GM18868 (cell line): ENCODE measurements around the gene PARP12.
A peak's percentile ranks its signal among the peaks of the same experiment; 100 is the strongest.

ENCODE experiments used
- ATAC-seq: cut with Tn5 transposase; IDR thresholded peaks from one replicate; pipeline ENCODE4 v1.9.1; 2021; ENCODE audit warnings: mild to moderate bottlenecking, moderate library complexity; ENCODE audit not compliant: unreplicated experiment

Gene PARP12

GRCh38 chr7:140036224-140036962 lies 26.4 kb downstream of the PARP12 start:
- peak; percentile 70 for ATAC-seq

- ATAC-seq, result no peak
These were observed 27.1 kb downstream of the PARP12 start for GRCh38 chr7:140035400-140036223.

GRCh38 chr7:140034421-140034820 lies 28.3 kb downstream of the PARP12 start:
- ATAC-seq, result no peak

GRCh38 chr7:140033779-140034363 lies 28.9 kb downstream of the PARP12 start:
- no peak for ATAC-seq

GRCh38 chr7:140033036-140033435 lies 29.7 kb downstream of the PARP12 start:
- no peak for ATAC-seq

- ATAC-seq, result no peak
These were observed 31.4 kb downstream of the PARP12 start for GRCh38 chr7:140031364-140031763.

GRCh38 chr7:140029072-140029471 lies 33.7 kb downstream of the PARP12 start:
- no peak for ATAC-seq

- ATAC-seq, result no peak
These were observed 34.4 kb downstream of the PARP12 start for GRCh38 chr7:140028311-140028710.

GRCh38 chr7:140027858-140028257 lies 34.9 kb downstream of the PARP12 start:
- ATAC-seq, result no peak

- no peak for ATAC-seq
These were observed 35.8 kb downstream of the PARP12 start for GRCh38 chr7:140026935-140027334.

GRCh38 chr7:140025814-140026433 lies 36.8 kb downstream of the PARP12 start:
- no peak for ATAC-seq

- ATAC-seq, result no peak
These were observed 37.5 kb downstream of the PARP12 start for GRCh38 chr7:140025241-140025640.

GRCh38 chr7:140024585-140024984 lies 38.2 kb downstream of the PARP12 start:
- ATAC-seq, result no peak

- ATAC-seq, result no peak
These were observed 39.0 kb downstream of the PARP12 start for GRCh38 chr7:140023728-140024127.

GRCh38 chr7:140022582-140023211 lies 40.1 kb downstream of the PARP12 start:
- no peak for ATAC-seq

- ATAC-seq, result no peak
These were observed 41.1 kb downstream of the PARP12 start for GRCh38 chr7:140021603-140022002.

- ATAC-seq, result no peak
These were observed 43.1 kb downstream of the PARP12 start for GRCh38 chr7:140019606-140020005.

GRCh38 chr7:140019172-140019571 lies 43.6 kb downstream of the PARP12 start:
- no peak for ATAC-seq

- ATAC-seq, result no peak
These were observed 44.4 kb downstream of the PARP12 start for GRCh38 chr7:140018125-140019043.

GRCh38 chr7:140017543-140017942 lies 45.2 kb downstream of the PARP12 start:
- ATAC-seq, result no peak
